OCI-LY3 (cell line): ENCODE data around the gene REPS1.

Source experiments
- EZH2phosphoT487 ChIP-seq: fragments of 200-600 bp; shearing (Covaris generic); IDR thresholded peaks from 2 replicates; pipeline ENCODE4 v1.6.1; 2018; ENCODE audit warnings: antibody characterized with exemption, mixed run types, low read depth
- TF ChIP-seq, protein P1 (sequence below): fragments of 200-600, 300-600 bp; sonication (generic); IDR thresholded peaks from 2 replicates; pipeline ENCODE4 v1.5.1; 2014; ENCODE audit warnings: antibody characterized with exemption, low read length, low read depth

DNA sequence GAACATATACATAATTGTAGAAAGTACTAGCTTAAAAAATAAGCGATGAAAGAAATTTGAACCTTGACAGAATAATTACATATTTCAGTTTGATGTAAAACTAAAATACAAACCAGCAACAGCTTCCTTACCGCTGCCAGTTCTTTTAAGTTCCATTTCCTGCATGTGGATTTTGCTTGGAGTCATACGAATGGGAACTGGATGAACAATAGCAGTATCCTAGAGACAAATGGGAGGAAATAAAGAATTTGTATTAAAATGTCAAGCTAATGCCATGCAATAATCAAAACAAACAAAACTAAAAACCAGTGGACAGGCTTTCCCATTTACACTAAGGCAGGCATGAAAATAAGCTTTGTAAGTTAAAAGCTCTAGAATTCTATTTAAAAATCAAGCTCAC lies 67.1 kb downstream of the REPS1 start:
- TF ChIP-seq, protein P1, sequence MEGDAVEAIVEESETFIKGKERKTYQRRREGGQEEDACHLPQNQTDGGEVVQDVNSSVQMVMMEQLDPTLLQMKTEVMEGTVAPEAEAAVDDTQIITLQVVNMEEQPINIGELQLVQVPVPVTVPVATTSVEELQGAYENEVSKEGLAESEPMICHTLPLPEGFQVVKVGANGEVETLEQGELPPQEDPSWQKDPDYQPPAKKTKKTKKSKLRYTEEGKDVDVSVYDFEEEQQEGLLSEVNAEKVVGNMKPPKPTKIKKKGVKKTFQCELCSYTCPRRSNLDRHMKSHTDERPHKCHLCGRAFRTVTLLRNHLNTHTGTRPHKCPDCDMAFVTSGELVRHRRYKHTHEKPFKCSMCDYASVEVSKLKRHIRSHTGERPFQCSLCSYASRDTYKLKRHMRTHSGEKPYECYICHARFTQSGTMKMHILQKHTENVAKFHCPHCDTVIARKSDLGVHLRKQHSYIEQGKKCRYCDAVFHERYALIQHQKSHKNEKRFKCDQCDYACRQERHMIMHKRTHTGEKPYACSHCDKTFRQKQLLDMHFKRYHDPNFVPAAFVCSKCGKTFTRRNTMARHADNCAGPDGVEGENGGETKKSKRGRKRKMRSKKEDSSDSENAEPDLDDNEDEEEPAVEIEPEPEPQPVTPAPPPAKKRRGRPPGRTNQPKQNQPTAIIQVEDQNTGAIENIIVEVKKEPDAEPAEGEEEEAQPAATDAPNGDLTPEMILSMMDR: no peak
- no peak for TF ChIP-seq EZH2phosphoT487
